ENCODE results near the gene CXCL6.

DNA sequence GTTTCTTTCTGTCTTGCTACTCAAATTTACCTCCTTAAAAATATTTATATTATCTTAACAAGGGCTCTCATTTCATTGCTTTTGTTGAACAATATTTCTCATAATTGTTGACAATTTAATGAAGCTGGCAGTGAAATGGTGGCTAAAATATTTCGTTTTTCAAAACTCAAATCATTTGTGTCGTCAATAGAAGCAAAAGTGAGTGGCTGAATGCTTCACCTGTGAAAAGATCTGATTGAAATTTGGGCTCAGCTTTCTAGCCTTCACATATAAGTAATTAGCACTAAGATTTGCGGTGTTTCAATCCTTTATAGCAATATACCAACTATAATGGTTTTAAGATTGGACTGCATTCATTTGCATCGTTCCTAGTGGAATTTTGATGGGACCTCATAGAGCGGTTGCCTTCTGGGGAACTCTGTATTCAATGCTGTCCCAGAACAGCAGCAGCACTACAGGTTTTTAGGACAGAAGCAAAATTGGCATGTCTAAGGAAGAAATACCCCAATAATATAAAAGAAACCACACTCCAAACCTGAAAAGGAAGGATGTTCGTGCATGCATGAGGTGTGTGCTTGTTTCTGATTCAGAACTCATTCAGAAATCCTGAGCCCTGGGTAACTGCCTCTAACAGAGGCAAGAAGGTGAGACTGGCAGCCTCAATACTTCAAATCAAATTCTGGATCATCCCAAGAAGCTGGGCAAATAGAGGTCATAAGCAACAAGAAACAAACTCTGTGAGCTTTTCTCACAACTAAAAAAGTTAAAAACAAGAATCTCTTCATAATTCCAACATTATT lies 35.2 kb downstream of the CXCL6 start:
- TF ChIP-seq POLR2A (IDR thresholded peaks at IDR 0.05; ENCODE audit: low read depth, low read length) (no peak), POLR2AphosphoS5 (IDR thresholded peaks at IDR 0.05; ENCODE audit: low read depth, low read length) (no peak), TAF1 (IDR thresholded peaks at IDR 0.05; ENCODE audit: borderline replicate concordance, low read depth, low read length) (no peak)
